ENCODE measurements around the gene CALY. TPM values are rescaled to one million over a fixed set of nuclear protein-coding genes. Genes with fewer than 3 reads are reported as not detected.

The CALY gene
- total and polyA plus RNA-seq, 4 donors = not detected

- H3K9me3 ChIP-seq (ENCODE audit: control insufficient read depth in 4 of 4, insufficient read depth in 3 of 4, low read length in 3 of 4) = no peaks in the 10 kb centered on the region
- no peaks in the 10 kb centered on the region for H3K27me3 ChIP-seq (ENCODE audit: control insufficient read depth in 3 of 3, insufficient read depth in 3 of 3, low read length in 2 of 3)
- 94 to 96% methylated on average over 42 of the region's 42 CpGs for WGBS, 2 donors
- H3K36me3 ChIP-seq (ENCODE audit: control insufficient read depth in 4 of 4, insufficient read depth in 4 of 4, low read length in 4 of 4) = peaks cover 22 to 74% (median 46%) of the 10 kb centered on the region in 4 donors
- DNase-seq (no peak), ATAC-seq (ENCODE audit: insufficient read depth, low FRiP score) (no peak)
- no peak overlapping the region for H3K9ac ChIP-seq (ENCODE audit: insufficient read depth in 1 of 2, low read length in 2 of 2)
- TF ChIP-seq CTCF (IDR thresholded peaks at IDR 0.05; ENCODE audit: control extremely low read depth, extremely low read depth) = no peak
- H3K4me1 ChIP-seq (ENCODE audit: control insufficient read depth in 5 of 5, insufficient read depth in 5 of 5, low read length in 5 of 5) = no peaks in the 10 kb centered on the region
- no peak overlapping the region for H3K4me3 ChIP-seq
- H3K27ac ChIP-seq (ENCODE audit: low read depth in 1 of 2, low read length in 1 of 2) = no peak overlapping the region
Measured at GRCh38 chr10:133295426-133296320, 41.0 kb downstream of the CALY start.

GRCh38 chr10:133294189-133294588, 42.5 kb downstream of the CALY start:
- DNase-seq (no peak), ATAC-seq (ENCODE audit: insufficient read depth, low FRiP score) (peak; percentile 16)
- H3K27me3 ChIP-seq (ENCODE audit: control insufficient read depth in 3 of 3, insufficient read depth in 3 of 3, low read length in 2 of 3) = no peaks in the 10 kb centered on the region
- no peak overlapping the region for H3K9ac ChIP-seq (ENCODE audit: insufficient read depth in 1 of 2, low read length in 2 of 2)
- 79 to 82% methylated on average over 15 of the region's 15 CpGs for WGBS, 2 donors
- H3K9me3 ChIP-seq (ENCODE audit: control insufficient read depth in 4 of 4, insufficient read depth in 3 of 4, low read length in 3 of 4) = no peaks in the 10 kb centered on the region
- H3K36me3 ChIP-seq (ENCODE audit: control insufficient read depth in 4 of 4, insufficient read depth in 4 of 4, low read length in 4 of 4) = peaks cover 16 to 77% (median 41%) of the 10 kb centered on the region in 4 donors
- no peak for TF ChIP-seq CTCF (IDR thresholded peaks at IDR 0.05; ENCODE audit: control extremely low read depth, extremely low read depth)
- H3K4me1 ChIP-seq (ENCODE audit: control insufficient read depth in 5 of 5, insufficient read depth in 5 of 5, low read length in 5 of 5) = no peaks in the 10 kb centered on the region
- H3K27ac ChIP-seq (ENCODE audit: low read depth in 1 of 2, low read length in 1 of 2) = no peak overlapping the region
- H3K4me3 ChIP-seq = no peak overlapping the region

- no peak for TF ChIP-seq CTCF (IDR thresholded peaks at IDR 0.05; ENCODE audit: control extremely low read depth, extremely low read depth)
- ATAC-seq (ENCODE audit: insufficient read depth, low FRiP score) (no peak), DNase-seq (no peak)
- Histone ChIP-seq H3K36me3 (ENCODE audit: control insufficient read depth in 4 of 4, insufficient read depth in 4 of 4, low read length in 4 of 4) (peaks cover 12 to 78% (median 42%) of the 10 kb centered on the region in 4 donors), H3K4me1 (ENCODE audit: control insufficient read depth in 5 of 5, insufficient read depth in 5 of 5, low read length in 5 of 5) (no peaks in the 10 kb centered on the region), H3K27me3 (ENCODE audit: control insufficient read depth in 3 of 3, insufficient read depth in 3 of 3, low read length in 2 of 3) (no peaks in the 10 kb centered on the region), H3K9me3 (ENCODE audit: control insufficient read depth in 4 of 4, insufficient read depth in 3 of 4, low read length in 3 of 4) (no peaks in the 10 kb centered on the region), H3K27ac (ENCODE audit: low read depth in 1 of 2, low read length in 1 of 2) (no peak overlapping the region), H3K4me3 (no peak overlapping the region), H3K9ac (ENCODE audit: insufficient read depth in 1 of 2, low read length in 2 of 2) (no peak overlapping the region)
- 89 to 94% methylated on average over 10 of the region's 10 CpGs for WGBS, 2 donors
Measured at GRCh38 chr10:133293810-133294119, 42.9 kb downstream of the CALY start.

All from lung (tissue), 12 donors.